ENCODE data around the gene OSM. TPM values are rescaled to one million over a fixed set of nuclear protein-coding genes. Genes with fewer than 3 reads are reported as not detected.
"Not testable (repeated sequence)": the region's sequence is repeated elsewhere in the genome, so short reads cannot be mapped to it uniquely, and the experiment has no call there.

The OSM gene
- polyA plus RNA-seq, 2 donors: 0.22 to 0.63 TPM

GRCh38 chr22:30216710-30217109 is 49.9 kb downstream of the OSM start:
- Histone ChIP-seq H3K27ac (ENCODE audit: low read depth in 2 of 2, low read length in 1 of 2) (no peak overlapping the region), H3K36me3 (ENCODE audit: control insufficient read depth in 2 of 2, insufficient read depth in 2 of 2, low read length in 1 of 2) (no peaks in the 10 kb centered on the region), H3K27me3 (ENCODE audit: control insufficient read depth in 1 of 2, insufficient read depth in 2 of 2, low read length in 2 of 2) (no peaks in the 10 kb centered on the region), H3K9me3 (ENCODE audit: control insufficient read depth in 2 of 2, insufficient read depth in 1 of 2, low read depth in 1 of 2, low read length in 1 of 2) (no peaks in the 10 kb centered on the region), H3K4me3 (ENCODE audit: low read depth in 1 of 2, low read length in 2 of 2) (no peak overlapping the region), H3K4me1 (ENCODE audit: control insufficient read depth in 2 of 2, insufficient read depth in 2 of 2, low read length in 1 of 2) (peaks cover 4 to 10% of the 10 kb centered on the region in 2 donors)
- 86 to 88% methylated on average over 10 of the region's 10 CpGs for WGBS, 2 donors

- H3K27me3 ChIP-seq (ENCODE audit: control insufficient read depth in 1 of 2, insufficient read depth in 2 of 2, low read length in 2 of 2); H3K9me3 ChIP-seq (ENCODE audit: control insufficient read depth in 2 of 2, insufficient read depth in 1 of 2, low read depth in 1 of 2, low read length in 1 of 2); H3K27ac ChIP-seq (ENCODE audit: low read depth in 2 of 2, low read length in 1 of 2); H3K36me3 ChIP-seq (ENCODE audit: control insufficient read depth in 2 of 2, insufficient read depth in 2 of 2, low read length in 1 of 2); H3K4me3 ChIP-seq (ENCODE audit: low read depth in 1 of 2, low read length in 2 of 2): not testable (repeated sequence)
- 92 to 95% methylated on average over 3 of the region's 3 CpGs for WGBS, 2 donors
- peaks cover 4 to 13% of the 10 kb centered on the region in 2 donors for H3K4me1 ChIP-seq (ENCODE audit: control insufficient read depth in 2 of 2, insufficient read depth in 2 of 2, low read length in 1 of 2)
Observed at GRCh38 chr22:30216272-30216671, 50.4 kb downstream of the OSM start.

- H3K9me3 ChIP-seq (ENCODE audit: control insufficient read depth in 2 of 2, insufficient read depth in 1 of 2, low read depth in 1 of 2, low read length in 1 of 2): no peaks in the 10 kb centered on the region
- H3K27ac ChIP-seq (ENCODE audit: low read depth in 2 of 2, low read length in 1 of 2): no peak overlapping the region
- H3K36me3 ChIP-seq (ENCODE audit: control insufficient read depth in 2 of 2, insufficient read depth in 2 of 2, low read length in 1 of 2): no peaks in the 10 kb centered on the region
- 67 to 78% methylated on average over 12 of the region's 12 CpGs for WGBS, 2 donors
- no peak overlapping the region for H3K4me3 ChIP-seq (ENCODE audit: low read depth in 1 of 2, low read length in 2 of 2)
- peaks cover 4 to 16% of the 10 kb centered on the region in 2 donors for H3K4me1 ChIP-seq (ENCODE audit: control insufficient read depth in 2 of 2, insufficient read depth in 2 of 2, low read length in 1 of 2)
- H3K27me3 ChIP-seq (ENCODE audit: control insufficient read depth in 1 of 2, insufficient read depth in 2 of 2, low read length in 2 of 2): no peaks in the 10 kb centered on the region
Observed at GRCh38 chr22:30214703-30215407, 51.8 kb downstream of the OSM start.

GRCh38 chr22:30212996-30213441 is 53.6 kb downstream of the OSM start:
- no peak overlapping the region for H3K4me3 ChIP-seq (ENCODE audit: low read depth in 1 of 2, low read length in 2 of 2)
- H3K9me3 ChIP-seq (ENCODE audit: control insufficient read depth in 2 of 2, insufficient read depth in 1 of 2, low read depth in 1 of 2, low read length in 1 of 2): no peaks in the 10 kb centered on the region
- no peaks in the 10 kb centered on the region for H3K36me3 ChIP-seq (ENCODE audit: control insufficient read depth in 2 of 2, insufficient read depth in 2 of 2, low read length in 1 of 2)
- no peaks in the 10 kb centered on the region for H3K27me3 ChIP-seq (ENCODE audit: control insufficient read depth in 1 of 2, insufficient read depth in 2 of 2, low read length in 2 of 2)
- H3K4me1 ChIP-seq (ENCODE audit: control insufficient read depth in 2 of 2, insufficient read depth in 2 of 2, low read length in 1 of 2): peaks cover 4 to 16% of the 10 kb centered on the region in 2 donors
- whole genome bisulfite sequencing, 2 donors: 64 to 70% methylated on average over 8 of the region's 8 CpGs
- peak overlapping the region; percentile 46 to 70 for H3K27ac ChIP-seq (ENCODE audit: low read depth in 2 of 2, low read length in 1 of 2)

Other genes starting within 250 kb of the OSM start
- not detected for gene HORMAD2, start 186.4 kb downstream of the OSM start, polyA plus RNA-seq
- 1 to 10 TPM in 1 of 2 donors, under 1 TPM in 1; 0.54 to 1.0 TPM for gene LIF, start 20.1 kb downstream of the OSM start, polyA plus RNA-seq
- gene CASTOR1, start 22.7 kb upstream of the OSM start, polyA plus RNA-seq: 10 to 100 TPM; 29.7 to 39.3 TPM
- gene TBC1D10A, start 60.1 kb upstream of the OSM start, polyA plus RNA-seq: 10 to 100 TPM; 30.4 to 35.3 TPM
- 10 to 100 TPM; 14.3 to 23.1 TPM for gene SF3A1, start 90.0 kb upstream of the OSM start, polyA plus RNA-seq
- 1 to 10 TPM; 1.6 to 2.2 TPM for gene CCDC157, start 90.2 kb upstream of the OSM start, polyA plus RNA-seq
- gene RNF215, start 120.6 kb upstream of the OSM start, polyA plus RNA-seq: 1 to 10 TPM; 5.2 to 7.3 TPM
- 10 to 100 TPM; 27.2 to 29.1 TPM for gene SEC14L2, start 130.2 kb upstream of the OSM start, polyA plus RNA-seq
- 10 to 100 TPM; 19.7 to 23.5 TPM for gene MTFP1, start 158.9 kb upstream of the OSM start, polyA plus RNA-seq
- not detected for gene SEC14L3, start 205.2 kb upstream of the OSM start, polyA plus RNA-seq
- gene SEC14L4, start 238.8 kb upstream of the OSM start, polyA plus RNA-seq: under 1 TPM in 1 of 2 donors, not detected in 1; 0.02 TPM

Data from esophagus (tissue), 2 donors.